ENCODE results near the gene CKLF.
A peak's percentile ranks its signal among the peaks of the same experiment; 100 is the strongest.
"Not testable (repeated sequence)": the region's sequence is repeated elsewhere in the genome, so short reads cannot be mapped to it uniquely, and the experiment has no call there.

Gene CKLF

DNA sequence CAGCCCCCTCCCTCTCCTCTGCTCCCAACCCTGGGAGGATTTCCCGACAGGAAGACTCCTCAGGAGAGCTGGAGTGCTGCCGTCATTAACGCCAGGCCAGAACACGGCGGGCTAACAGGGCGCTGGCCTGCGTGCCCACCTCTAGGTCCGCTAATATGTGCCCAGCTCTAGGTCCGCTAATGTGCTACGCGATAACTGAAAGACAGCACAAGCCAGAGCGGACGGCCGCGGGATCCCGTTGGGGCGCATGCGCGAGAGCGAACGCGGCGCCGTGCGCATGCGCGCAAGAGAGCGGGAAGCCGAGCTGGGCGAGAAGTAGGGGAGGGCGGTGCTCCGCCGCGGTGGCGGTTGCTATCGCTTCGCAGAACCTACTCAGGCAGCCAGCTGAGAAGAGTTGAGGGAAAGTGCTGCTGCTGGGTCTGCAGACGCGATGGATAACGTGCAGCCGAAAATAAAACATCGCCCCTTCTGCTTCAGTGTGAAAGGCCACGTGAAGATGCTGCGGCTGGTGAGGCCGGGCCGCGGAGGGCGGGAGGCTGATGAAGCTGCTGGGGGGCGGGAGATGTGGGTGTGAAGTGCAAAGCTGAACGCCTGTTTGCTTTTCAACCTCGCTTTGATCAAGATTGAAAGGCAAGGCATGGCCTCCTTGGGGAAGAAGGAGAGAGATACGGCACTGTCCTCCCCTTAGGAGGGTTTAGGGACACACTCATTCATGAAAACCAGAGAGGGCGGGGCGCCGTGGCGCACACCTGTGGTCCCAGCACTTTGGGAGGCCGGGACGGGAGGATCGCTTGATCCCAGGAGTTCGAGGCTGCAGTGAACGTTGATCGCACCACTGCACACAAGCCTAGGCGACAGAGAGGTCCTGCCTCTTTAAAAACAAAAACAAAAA lies at the start of gene CKLF:
CKLF (plus strand) TSS at position 291 of the 892 bp plus-strand sequence; CDS start at position 431, 140 bp downstream.
- peak; percentile 63 for FAIRE-seq
- peak; percentile 91 for DNase-seq (ENCODE audit: extremely low spot score, insufficient read length, low read depth)

DNA sequence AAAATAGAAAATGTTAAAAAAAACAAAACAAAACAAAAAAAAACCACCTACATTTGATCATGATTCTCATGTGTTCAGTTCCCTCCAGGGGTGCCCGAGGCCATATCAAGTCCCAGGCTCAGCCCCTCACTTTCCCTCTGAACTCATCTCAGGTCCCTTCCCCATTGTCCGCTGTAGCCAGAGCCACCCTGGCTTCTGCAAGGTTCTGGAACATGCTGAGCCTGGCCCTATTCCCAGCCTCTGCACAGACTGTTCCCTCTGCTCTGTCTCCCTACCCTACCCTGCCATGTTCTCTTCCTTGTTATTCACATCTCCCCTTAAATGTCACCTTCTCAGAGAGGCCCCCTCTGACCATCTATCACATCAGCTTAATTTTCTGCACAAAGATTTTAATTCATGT lies 49.3 kb upstream of the CKLF start:
- FAIRE-seq: no peak
- DNase-seq (ENCODE audit: extremely low spot score, insufficient read length, low read depth): no peak

DNA sequence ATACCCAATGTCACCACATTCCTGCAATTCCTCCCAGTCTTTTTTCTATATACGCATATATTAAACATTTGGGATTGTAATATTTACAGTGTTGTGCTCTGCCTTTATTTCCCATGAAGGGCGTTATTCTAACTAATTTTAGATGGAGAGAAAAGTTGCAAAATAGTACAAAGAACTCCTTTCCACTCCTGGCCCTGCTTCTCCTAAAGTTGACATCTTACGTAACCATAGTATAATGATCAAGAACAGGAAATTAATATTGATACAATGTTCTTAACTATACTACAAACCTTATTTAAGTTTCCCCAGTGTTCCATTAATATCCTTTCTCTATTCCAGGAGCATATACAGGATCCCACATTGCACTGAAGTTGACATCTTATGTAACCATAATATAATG lies 48.8 kb upstream of the CKLF start:
- FAIRE-seq: no peak
- DNase-seq (ENCODE audit: extremely low spot score, insufficient read length, low read depth): no peak

GRCh38 chr16:66507731-66508239 lies 44.6 kb upstream of the CKLF start:
- FAIRE-seq (no peak), DNase-seq (ENCODE audit: extremely low spot score, insufficient read length, low read depth) (no peak)

DNA sequence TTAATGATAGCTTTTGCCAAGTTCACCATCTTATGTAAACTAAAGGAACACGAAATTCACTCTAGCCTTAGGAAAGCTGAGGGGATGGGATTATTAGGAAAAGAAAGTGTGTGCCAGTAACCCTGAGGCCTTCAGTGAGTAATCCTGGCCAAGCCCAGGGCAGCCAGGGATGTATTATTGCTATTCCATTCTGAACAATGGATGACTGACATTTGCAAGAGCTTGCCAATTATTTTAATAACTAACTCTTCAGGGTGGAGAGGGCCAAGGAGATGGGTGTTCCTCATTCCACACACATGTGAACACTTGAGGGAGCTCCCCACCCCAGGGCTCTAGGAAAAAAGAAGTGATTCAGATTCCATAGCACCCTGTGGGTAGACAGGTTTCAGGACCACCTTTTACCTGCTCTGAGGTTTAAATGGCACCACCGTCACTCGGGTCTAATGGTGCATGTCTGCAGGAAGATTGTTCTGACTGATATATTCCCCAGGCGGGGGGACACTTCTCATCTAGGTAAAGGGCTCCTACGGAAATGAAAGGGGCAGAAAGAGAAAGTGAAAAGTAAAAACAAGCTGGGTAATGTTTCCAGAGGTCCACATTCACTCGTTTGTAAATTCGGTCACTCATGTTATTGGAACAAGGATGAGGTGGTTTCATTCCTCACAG lies 44.0 kb upstream of the CKLF start:
- DNase-seq (ENCODE audit: extremely low spot score, insufficient read length, low read depth): no peak
- FAIRE-seq: no peak

- DNase-seq (ENCODE audit: extremely low spot score, insufficient read length, low read depth) (no peak), FAIRE-seq (no peak)
Observed at GRCh38 chr16:66508914-66509496, 43.4 kb upstream of the CKLF start.

- DNase-seq (ENCODE audit: extremely low spot score, insufficient read length, low read depth) (no peak), FAIRE-seq (no peak)
Observed at GRCh38 chr16:66509576-66509975, 42.8 kb upstream of the CKLF start.

- FAIRE-seq (no peak), DNase-seq (ENCODE audit: extremely low spot score, insufficient read length, low read depth) (no peak)
Observed at GRCh38 chr16:66510298-66510697, 42.1 kb upstream of the CKLF start.

GRCh38 chr16:66510711-66511601 lies 41.4 kb upstream of the CKLF start:
- DNase-seq (ENCODE audit: extremely low spot score, insufficient read length, low read depth) (no peak), FAIRE-seq (no peak)

DNA sequence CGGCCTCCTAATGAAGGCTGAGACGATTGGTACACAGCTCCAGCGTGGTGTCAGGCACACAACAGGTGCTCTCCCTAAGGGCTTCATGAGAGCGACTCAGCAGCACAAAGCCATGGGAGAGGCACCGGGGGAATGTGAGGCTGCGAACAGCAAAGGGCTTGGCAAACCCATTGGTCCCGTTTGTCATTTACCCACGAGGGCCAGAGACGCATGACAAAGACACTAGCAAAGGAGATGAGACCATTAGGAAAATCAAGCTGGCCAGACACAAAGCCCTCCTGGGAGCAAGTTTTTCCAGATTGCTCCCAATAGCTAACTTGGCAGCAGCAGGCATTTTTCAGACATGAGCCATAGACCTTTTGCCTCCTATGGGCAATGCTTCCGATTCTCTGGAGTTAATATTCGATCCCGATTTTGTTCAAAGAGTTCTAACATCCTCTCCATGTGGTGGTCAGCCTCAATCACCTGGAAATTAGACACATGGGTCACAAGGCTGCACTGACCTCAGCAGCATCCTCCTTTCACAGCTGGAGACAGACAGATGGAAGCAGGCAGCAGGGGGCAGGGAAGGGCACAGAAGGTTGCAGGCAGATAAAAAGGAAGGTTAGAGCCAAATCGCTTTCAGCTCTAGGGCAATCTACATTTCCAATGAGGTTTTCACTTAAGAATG lies 40.6 kb upstream of the CKLF start:
- no peak for DNase-seq (ENCODE audit: extremely low spot score, insufficient read length, low read depth)
- no peak for FAIRE-seq

DNA sequence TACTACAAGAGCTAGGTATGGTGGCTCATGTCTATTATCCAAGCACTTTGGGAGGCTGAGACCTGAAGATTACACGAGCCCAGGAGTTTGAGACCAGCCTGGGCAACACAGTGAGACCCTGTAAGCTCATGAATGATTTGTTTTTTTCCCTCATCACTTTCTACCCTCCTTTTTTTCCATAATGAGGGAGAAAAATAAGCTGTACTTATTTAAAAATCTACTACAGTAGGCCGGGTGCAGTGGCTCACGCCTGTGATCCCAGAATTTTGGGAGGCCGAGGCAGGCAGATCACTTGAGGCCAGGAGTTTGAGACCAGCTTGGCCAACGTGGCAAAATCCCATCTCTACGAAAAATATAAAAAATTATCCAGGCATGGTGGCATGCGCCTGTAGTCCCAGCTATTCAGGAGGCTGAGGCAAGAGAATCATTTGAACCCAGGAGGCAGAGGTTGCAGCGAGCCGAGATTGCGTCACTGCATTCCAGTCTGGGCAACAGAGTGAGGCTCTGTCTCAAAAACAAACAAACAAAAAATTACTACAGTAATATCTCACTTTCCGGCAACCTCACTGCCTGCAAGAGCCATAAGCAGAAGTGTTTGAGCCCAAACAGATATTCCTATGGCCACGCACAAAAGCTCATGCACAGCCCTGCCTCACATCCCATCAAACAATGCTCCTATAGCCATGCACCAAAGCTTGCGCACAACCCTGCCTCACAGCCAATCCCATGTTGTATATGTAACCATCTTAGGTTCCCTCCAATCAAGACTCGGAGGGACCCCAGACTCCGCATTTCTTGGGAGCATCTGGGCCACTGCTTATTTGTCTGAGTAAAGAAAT lies 39.9 kb upstream of the CKLF start:
- no peak for FAIRE-seq
- DNase-seq (ENCODE audit: extremely low spot score, insufficient read length, low read depth): no peak

- FAIRE-seq: no peak
Observed at GRCh38 chr16:66513111-66513723, 39.2 kb upstream of the CKLF start.

GRCh38 chr16:66514391-66514790 lies 38.0 kb upstream of the CKLF start:
- FAIRE-seq: not testable (repeated sequence)

More at GRCh38 chr16:66513111-66513723, 39.2 kb upstream of the CKLF start:
- DNase-seq (ENCODE audit: extremely low spot score, insufficient read length, low read depth): no peak

GRCh38 chr16:66514980-66515595 lies 37.3 kb upstream of the CKLF start:
- FAIRE-seq: not testable (repeated sequence)

More at GRCh38 chr16:66514391-66514790, 38.0 kb upstream of the CKLF start:
- not testable (repeated sequence) for DNase-seq (ENCODE audit: extremely low spot score, insufficient read length, low read depth)

DNA sequence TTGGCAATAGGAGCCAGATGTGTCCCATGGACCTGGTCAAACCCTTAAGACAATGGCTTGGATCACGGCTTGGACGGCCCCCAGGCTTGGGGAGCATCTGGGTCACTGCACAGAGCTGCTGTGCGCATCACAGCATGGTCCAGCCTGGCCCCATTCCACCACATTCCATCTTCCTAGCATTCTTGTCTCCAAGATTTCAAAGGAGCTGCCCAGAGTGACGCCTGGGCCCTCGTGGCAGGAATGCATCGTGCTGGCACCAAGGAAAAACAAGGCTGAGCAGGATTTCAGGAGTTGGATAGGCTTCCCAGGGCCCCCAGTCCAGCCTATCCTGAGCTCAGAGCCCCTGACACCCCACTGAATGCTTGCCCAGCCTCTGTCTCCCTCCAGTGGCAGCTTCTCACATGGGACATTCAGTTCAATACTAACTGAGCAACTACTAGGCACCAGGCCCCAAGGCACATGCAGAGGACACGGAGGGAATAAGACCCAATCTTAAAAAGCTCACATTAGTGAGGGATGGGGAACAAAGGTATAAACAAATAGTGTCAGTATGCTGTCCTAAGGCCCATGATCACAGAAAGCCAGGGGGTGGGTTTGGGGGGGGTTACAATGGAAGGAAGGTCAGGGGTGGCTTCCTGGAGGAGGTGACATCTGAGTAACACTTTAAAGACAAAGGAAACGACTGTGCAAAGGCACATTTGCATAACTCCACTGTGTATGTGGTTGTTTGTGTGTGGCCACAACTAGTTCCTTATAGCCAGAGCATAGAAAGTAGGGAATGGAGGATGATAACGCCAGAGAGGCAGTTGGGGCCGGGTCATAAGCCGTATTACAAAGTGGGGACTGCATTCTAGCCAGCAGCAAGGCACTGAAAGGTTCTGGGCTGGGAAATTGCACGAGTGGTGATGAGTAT lies 36.5 kb upstream of the CKLF start:
- DNase-seq (ENCODE audit: extremely low spot score, insufficient read length, low read depth) (no peak), FAIRE-seq (no peak)

More at GRCh38 chr16:66514980-66515595, 37.3 kb upstream of the CKLF start:
- DNase-seq (ENCODE audit: extremely low spot score, insufficient read length, low read depth): not testable (repeated sequence)

DNA sequence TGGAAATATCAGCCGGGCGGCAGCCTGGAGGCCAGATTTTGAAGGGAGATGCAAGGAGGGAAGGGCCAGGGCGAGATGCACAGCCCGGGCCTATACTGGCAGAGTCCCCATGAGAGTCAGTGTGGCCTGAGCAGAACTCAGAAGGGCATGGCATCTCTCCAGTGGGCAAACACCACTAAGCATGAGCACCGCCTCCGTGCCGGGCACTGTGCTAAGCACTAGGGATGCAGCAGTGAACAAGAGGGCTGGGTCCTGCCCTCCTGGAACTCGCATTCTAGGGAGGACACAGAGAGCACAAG lies 35.9 kb upstream of the CKLF start:
- DNase-seq (ENCODE audit: extremely low spot score, insufficient read length, low read depth) (no peak), FAIRE-seq (no peak)

All from GM18507 (cell line).